AG08396 (cell line): Measurements from ENCODE around the gene ZNF444.

Experiments used
- DNase-seq: peaks from one replicate; pipeline ENCODE4 v3.0.0; 2012; ENCODE audit warnings: low spot score, mixed read lengths

The ZNF444 gene

DNA sequence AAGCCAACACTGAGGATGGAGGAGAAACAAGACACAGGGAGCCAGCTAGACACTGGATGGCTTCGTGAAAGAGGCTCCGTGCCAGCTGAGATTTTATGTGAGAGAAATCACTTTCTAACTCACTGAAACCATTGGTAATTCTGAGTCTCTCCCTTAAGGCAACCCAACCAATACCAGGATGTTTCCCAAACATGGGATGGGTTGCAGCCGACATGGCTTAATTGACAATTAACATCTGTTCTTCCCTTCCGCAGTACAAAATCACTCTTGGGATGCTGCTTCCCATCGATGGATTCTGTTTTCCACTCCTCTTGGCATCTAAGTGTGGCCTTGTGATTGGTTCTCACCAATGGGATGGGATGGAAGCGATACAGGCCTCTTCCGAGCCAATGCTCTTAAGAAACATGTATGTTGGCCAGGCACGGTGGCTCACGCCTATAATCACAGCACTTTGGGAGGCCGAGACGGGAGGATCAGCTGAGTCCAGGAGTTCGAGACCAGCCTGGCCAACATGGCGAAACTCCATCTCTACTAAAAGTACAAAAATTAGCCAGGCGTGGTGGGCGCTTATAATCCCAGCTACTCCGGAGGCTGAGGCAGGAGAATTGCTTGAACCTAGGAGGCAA is 17.7 kb upstream of the ZNF444 start:
- DNase-seq: no peak

DNA sequence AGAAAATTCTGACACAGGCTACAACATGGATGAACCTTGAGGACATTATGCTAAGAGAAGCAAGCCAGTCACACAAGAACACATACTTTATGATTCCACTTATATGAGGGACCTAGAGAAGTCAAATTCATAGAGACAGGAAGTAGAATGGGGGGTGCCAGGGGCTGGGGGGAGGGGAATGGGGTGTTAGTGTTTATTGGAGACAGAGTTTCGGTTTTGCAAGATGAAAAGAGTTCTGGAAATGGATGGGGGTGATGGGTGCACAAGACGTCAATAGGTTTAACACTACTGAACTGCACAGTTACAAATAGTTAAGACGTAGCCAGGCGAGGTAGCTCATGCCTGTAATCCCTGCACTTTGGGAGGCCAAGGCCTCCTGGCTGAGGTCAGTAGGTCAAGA is 16.5 kb upstream of the ZNF444 start:
- no peak for DNase-seq

DNA sequence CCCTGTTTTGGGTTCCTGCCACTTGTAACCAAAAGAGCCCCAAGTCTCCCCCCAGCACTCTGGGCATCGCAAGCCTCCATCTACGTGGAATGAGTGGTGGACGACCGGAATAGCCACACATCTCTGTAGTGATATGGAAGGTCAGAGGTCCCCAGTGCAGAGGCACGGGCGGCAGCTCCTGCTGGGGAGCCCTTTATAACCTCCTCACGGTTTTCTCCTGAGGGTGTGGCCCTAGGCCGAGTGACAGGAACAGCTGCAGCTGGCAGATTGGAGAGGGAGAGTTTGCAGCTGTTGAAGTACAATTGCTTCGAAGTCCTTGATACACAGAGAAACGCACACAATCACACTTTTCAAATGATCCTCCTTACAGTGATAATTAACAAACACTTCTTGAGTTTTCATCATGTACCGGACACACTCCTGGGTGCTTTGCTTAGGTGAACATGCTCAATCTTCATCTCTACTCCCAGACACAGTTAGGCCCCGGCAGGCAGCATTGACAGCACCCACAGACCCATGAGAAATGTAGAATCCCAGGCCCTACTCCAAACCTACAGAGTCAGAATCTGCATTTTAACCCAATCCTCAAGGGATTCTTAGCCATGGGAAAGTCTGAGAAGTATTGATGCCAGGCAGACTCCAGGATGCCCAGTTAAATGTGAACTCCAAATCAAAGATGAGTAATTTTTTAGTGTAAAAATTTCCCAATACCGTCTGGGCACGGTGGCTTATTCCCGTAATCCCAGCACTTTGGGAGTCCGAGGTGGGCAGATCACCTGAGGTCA is 15.1 kb upstream of the ZNF444 start:
- DNase-seq: no peak

DNA sequence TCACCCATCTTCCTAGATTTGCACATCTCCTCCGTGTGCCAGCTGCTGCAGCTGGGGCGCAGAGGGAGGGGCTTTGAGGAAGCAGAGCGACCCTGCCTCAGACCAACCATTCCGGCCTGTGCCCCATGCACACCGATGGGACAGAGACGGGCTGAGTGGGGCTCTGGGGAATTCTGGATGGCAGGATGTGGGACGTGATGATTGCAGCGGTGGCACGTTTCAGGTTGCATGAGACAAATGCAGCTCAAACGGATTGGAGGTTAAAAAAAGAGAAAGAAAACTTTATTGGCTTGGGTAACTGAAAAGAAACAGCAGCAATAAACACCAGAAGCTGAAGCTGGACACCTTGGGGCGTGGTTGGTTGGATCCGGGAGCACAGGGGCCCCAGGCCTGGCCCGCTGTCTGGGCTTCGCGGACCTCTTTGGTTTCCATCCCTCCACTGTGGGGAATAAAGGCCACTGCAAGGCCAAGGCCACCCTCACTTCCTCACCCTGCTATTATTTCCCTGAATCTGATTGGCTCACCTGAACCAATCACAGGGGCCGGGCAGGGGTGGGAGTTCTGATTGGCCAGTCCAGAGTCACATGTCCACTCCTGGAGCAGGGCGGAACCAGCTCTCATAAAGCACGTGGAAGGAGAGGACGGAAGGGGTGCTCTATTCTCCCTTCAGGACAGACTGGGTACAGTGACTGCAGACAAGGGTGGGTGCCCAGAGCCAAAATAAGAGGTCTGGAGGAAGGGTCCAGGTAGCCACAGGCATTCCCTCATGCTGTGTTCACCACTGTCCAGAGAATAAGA is 13.9 kb upstream of the ZNF444 start:
- DNase-seq: no peak

DNA sequence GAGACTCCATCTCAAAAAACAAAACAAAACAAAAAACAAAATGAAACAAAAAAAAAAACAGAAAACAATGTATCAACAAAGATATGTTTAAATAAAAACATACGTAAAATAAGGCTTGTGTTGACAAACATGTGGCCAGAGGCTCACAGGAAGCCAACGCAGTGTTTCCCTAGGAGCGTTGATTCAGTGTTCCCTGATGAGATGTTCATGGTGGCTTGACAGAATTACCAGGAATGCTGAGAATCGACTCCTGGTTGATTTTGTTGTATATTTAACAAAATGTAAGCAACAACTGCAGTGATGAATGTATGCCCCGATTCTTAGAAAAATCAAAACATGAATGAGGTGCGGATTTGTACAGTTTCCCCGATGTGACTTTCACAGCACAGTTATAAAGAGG is 11.1 kb upstream of the ZNF444 start:
- no peak for DNase-seq

DNA sequence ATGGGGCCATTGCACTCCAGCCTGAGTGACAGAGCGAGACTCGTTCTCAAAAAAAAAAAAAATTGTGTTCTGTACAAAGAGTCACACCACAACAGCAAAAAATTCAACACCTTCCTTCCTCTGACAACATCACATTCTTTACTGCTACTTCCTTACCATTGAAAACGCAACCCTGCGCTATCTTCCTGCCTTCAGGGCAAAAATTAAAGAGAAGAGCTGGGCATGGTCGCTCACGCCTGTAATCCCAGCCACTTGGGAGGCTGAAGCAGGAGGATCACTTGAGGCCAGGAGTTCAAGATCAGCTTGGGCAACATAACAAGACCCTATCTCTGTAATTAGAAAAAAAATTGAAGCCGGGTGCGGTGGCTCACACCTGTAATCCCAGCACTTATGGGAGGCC is 9.4 kb upstream of the ZNF444 start:
- DNase-seq: no peak

DNA sequence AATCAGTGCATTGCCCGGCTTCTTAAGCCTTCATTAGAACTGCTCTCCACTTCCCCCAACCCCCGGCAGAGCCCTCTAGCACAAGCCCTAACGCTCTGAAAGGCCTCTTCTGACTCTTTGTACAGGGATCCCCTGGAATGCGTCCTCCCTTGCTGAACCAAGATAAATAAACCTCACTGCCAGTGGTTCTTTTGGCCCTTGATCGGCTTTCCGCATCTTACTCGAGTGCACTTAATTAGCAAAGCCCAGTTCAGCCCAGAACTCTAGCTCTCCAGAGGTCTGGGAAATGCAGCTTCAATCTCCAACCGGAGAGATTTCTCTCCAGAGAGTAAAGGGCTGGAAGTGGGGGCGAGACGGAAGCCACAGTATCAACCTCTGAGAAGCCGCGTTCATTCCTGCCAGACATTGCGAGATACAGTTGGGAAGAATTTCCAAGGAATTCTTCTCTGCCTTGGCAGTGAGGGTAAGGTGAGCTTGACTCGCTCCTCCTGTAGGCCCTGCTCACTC is 8.7 kb upstream of the ZNF444 start:
- DNase-seq: no peak

DNA sequence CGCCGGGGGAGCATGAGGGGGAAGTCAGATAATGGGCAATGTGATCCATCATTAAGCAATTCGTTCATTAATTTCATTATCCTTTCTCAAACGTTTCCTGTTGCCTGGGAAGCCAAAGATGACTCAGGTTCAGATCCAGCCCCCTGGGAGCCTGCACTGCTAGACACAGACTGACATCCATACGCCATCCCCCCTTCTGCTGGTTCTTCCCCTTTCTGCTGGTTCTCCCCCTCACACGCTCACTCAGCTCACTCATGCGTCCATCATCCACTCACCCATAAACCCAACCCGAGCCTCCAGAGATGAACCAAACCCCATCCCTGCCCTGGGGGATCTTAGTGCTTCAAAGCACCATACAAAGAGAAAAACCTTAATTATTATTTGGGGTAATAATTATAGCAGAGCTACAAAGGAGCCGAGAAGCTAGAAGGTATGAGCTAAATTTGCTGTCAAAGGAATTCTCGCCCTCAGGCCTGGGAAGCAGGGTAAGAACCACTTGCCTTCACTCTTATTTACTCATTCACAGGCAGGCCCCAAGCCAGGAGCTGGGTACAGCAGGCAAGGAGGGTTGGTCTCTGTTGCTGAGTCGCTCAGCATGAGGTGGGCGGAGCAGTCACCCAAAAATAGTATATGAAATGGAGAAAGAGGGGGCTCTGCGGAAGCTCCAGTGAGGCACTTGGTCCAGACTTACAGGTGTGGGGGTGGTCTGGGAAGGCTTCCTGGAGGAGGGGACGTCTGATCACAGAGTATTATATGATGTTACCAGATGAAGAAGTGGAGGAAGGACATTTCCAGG is 7.0 kb upstream of the ZNF444 start:
- no peak for DNase-seq

DNA sequence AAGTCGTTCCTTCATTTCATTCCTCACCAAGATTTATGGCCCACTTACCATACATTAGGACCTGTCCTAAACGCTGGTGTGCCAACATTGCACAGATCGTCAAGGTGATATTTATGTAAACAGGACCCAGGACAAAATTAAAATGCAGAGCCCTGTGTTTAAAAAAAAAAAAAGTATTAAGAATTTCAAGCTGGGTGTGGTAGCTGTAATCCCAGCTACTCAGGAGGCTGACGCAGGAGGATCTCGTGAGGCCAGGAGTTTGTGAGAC is 6.5 kb upstream of the ZNF444 start:
- DNase-seq: no peak

DNA sequence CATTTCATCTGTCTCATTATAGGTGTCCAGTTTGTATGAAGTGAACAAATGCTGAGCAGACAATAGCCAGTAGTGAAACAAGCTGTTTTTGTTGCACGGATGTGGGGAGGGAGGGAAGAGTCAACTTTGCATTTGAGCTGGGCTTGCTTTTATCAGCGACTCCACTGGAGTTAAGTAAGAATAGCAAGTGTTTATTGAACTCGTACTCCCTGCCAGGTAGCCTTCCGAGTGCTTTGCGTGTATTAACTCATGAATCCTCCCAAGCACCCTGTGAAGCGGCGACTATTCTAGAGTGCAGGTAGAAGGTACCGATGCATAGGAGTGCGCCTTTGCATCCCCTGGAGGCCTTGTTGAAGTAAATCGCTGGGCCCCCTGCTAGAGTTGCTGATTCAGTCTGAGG is 4.7 kb upstream of the ZNF444 start:
- no peak for DNase-seq

DNA sequence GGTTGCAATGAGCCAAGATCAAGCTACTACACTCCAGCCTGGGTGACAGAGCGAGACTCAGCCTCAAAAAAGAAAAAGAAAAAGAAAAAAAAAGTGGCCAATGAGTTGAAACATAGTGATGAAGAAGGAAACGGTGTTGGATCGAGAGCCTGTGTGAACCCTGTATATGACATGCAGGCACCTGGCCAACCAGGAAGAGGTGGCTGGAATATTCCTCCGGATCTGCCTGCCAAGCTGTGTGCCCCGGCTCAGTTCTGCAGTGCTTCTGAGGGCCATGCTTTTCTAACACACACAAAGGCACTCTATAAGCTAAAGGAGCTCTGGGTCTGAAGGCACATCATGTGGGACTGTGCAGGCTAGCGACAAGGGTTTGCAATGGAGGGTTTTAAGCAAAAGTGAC is 3.7 kb upstream of the ZNF444 start:
- DNase-seq: no peak

DNA sequence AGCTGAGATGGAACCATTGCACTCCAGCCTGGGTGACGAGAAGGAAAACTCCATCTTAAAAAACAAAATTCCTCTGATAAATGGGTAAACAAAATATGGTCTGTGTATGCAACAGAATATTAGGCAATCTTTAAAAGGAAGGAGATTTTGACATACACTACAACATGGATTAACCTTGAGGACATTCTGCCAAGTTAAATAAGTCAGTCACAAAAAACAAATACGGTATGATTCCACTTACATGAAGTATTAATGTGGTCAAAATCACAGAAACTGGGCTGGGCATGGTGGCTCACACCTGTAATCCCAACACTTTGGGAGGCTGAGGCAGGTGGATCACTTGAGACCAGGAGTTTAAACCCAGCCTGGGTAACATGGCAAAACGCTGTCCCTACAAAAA is 3.0 kb upstream of the ZNF444 start:
- DNase-seq: no peak

DNA sequence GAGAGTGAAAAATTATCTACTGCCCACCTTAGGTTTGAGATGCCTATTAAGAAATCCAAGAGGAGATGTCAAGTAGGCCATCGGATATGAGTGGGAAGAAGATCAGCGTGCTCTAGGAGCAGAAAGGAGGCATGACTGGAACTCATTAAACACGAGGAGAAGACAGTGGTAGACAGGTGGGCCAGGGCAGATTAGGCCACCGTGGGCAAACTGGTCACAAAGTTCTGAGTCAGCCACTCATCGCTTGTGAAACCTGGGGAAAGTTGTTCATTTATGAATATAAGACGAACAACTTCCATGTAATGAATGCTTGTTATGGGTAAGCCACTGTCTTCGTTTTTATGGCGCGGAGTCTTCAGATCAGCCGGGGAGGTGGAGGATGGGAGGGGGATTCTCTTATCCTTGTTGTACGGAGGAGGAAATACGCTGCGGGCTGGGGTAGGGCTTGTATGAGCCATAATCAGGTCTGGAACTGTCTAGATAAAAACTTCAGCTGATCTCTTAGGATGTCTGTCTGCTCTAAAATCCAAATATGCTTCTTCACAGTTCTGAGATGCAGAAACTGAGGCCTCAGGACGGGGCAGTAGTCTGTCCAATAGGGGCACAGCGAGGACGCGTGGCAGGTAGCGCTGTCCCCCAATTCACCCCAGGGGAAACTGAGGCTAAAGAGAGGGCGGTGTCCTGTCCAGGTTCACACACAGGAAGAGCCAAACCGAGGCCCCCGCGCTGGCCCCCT is 1.1 kb upstream of the ZNF444 start:
- DNase-seq: no peak

DNA sequence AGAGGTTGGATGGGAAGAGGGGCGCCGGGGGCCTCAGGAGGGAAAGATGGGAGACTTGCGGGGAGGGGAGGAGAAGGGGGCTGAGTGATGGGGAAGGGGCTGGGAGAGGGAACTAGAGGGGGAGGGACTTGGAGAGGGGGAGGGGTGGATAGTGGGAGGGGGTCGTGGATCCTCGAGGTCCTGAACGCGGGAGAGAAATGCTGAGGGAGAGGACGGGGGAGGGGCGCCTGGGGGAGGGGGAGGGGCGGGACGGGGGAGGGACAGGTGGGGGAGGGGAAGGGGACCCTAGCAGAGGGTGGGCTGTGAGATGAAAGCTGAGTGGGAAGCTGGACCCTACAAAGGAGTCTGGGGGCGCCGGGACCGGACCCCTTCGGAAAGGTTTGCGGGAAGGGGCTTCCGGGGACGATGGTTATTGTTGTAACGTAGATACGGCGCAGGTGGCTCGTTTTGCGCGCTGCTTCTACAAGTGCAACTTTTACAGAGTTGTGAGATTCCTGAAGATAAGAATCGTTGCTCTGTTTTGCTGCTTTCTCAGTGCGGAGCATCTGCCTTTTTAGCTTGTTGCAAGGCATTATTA is 418 bp downstream of the ZNF444 start:
- DNase-seq: peak; percentile 51

DNA sequence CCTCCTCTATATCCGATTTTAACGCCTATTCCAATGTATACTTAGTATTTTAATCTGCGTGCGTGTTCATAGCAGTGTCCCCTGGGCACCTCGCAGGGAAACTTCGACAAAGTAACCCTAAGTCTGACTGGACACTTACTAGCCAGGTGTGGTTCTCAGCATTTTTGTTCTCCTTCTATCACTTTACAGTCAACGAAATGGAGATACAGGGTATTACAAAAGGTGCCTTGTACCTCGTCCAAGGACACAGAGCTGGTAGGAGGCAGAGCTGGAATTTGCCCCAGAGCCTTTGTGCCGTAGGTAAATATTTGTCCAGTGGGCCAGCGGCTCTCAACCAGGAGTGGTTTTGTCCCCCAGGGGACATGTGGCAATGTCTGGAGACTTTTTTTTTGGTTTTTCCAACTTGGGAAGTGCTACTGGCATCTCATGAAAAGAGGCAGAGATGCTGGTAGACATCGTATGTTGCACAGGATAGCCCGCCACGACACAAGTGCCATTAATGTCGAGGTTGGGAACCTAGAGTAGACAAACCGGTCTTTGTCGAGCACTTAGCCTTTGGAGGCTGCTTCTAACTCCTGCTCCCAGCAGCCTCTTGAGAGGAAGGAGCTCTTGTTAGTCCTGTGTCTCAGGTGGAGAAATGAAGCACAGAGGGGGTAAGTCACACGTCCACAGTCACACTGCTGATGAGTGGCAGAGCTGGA is 1.1 kb downstream of the ZNF444 start:
- no peak for DNase-seq

DNA sequence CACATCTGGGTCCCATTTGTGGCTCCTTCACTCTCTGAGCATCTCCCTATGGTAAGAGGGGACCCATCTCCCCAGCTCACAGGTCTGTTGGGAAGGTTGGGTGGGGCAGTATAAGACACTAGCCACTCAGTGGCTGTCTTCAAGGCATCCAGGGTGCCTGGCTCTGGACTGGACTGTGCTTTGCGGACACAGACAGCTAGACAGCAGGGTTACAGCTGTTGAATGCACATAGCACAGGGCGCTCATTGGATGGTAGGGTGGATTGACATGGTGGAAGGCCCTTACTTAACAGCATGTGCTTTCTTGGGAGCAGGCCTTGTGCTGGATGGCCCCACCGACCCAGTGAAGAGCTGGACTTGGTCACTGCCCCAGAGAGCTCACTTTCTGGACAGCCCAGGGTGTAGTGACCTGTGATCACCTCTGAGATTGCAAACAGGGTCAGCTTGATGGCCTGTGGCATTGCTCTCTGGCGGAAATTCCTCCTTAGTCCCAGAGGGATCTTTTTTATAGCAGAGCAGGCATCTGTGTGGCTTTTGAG is 1.9 kb downstream of the ZNF444 start:
- DNase-seq: no peak

DNA sequence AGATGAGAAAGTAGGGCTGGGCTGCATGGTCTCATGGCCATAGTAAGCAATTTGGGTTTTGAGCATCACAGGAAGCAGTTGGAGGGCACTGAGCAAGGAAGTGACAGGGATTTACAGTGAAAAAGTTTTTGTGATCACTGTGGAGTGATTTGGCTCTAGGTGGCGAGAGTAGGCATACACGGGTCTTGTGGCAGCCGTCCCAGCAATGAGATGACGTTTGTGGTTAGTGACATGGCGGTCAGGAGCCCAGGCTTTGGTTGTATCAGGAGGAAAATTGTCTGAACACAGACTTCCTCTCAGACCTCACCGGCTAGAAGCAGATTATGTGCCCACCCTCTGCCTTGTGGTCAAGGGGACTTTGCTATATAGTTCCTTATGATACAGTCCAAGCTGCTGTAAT is 3.3 kb downstream of the ZNF444 start:
- no peak for DNase-seq

DNA sequence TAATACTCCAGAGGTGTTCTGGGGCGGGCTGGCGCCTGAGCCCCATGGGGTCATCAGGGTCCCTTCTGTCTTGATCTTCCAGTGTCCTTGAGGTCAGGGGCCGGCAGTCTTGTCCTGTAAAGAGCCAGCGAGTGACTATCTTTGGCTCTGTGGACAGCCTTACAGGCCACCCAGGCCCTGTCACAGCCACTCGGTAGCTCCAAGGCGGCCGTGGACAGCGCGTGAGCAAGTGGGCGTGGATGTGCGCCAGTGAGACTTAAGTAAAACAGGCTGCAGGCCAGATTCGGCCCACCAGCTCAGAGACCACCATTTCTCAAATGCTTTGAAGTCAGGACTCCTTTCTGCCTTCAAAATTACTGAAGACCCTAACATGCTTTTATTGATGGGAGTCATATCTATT is 3.7 kb downstream of the ZNF444 start:
- DNase-seq: no peak

DNA sequence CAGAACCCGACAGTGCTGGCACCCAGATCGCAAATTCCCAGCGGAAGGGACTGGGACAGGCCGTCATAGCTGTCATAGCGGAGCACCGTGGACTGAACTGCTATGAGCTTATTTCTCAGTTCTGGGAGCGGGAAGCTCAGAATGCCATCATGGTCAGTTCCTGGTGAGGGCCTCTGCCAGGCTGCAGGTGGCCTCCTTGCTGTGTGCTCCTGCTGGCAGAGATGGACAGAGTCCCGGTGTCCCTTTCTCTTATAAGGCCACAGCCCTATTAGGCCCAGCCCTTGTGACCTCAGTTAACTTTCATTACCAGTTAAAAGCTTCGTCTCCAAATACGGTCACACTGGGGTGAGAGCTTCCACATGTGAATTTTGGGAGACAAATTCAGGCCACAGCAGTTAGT is 4.6 kb downstream of the ZNF444 start:
- DNase-seq: no peak

DNA sequence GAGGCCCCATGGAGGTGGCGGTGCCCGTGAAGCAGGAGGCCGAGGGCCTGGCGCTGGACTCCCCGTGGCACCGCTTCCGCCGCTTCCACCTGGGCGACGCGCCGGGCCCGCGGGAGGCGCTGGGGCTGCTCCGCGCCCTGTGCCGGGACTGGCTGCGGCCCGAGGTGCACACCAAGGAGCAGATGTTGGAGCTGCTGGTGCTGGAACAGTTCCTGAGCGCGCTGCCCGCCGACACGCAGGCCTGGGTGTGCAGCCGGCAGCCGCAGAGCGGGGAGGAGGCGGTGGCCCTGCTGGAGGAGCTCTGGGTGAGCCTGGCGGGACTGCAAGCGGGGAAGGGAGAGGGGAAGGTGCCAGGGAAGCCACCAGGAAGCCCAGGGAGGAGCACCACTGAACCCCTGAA is 5.8 kb downstream of the ZNF444 start:
- DNase-seq: no peak
